K562 (cell line): ENCODE results near the gene COL23A1.

Experiments
- ARHGAP35 ChIP-seq: fragments of 450-650 bp; IDR thresholded peaks from 2 replicates; pipeline ENCODE4 v1.6.1; 2018; ENCODE audit not compliant: partially characterized antibody
- CBX8 ChIP-seq: fragments of 200-600 bp; sonication (generic); IDR thresholded peaks from 2 replicates; pipeline ENCODE4 v1.6.1; 2012; ENCODE audit warnings: borderline replicate concordance, mixed run types, low read depth, mild to moderate bottlenecking, moderate library complexity, mixed read lengths, low read length, control low read depth, inconsistent platforms; ENCODE audit not compliant: poor library complexity, severe bottlenecking; ENCODE audit errors: extremely low read depth
- CTCF ChIP-seq, 3 experiments: IDR thresholded peaks in 2 of 3; conservative IDR thresholded peaks in 1 of 3; 2 replicates each; pipeline ENCODE4 v1.5.1; 2011 to 2012; ENCODE audit warnings: low read length in 3 of 3, mild to moderate bottlenecking in 3 of 3, control low read depth in 2 of 3, improper control_type of control experiment in 1 of 3, inconsistent platforms in 1 of 3, low read depth in 1 of 3, mixed read lengths in 1 of 3, moderate library complexity in 1 of 3; ENCODE audit not compliant: insufficient read depth in 2 of 3
- IRF2 ChIP-seq: sonication (generic); formaldehyde crosslinking; IDR thresholded peaks from 2 replicates; pipeline ENCODE4 v1.8.1; 2022; ENCODE audit warnings: mild to moderate bottlenecking, missing genetic modification reagents
- MTA2 ChIP-seq: fragments of 450-650 bp; IDR thresholded peaks from 2 replicates; pipeline ENCODE4 v1.6.1; 2016; ENCODE audit warnings: low read depth
- POLR2A ChIP-seq: fragments of 450-650 bp; conservative IDR thresholded peaks from 2 replicates; pipeline ENCODE4 v1.6.1; 2016
- SOX6 ChIP-seq: fragments of 450-650 bp; IDR thresholded peaks from 2 replicates; pipeline ENCODE4 v1.6.1; 2014; ENCODE audit warnings: mild to moderate bottlenecking
- ZNF239 ChIP-seq: fragments of 250-450 bp; sonication (Bioruptor Pico); IDR thresholded peaks from 2 replicates; pipeline ENCODE4 v1.4.0; 2020; ENCODE audit warnings: mild to moderate bottlenecking
- TF ChIP-seq, protein P1 (sequence below): sonication (generic); formaldehyde crosslinking; IDR thresholded peaks from 2 replicates; pipeline ENCODE4 v1.9.0; 2022; ENCODE audit warnings: mild to moderate bottlenecking, missing genetic modification reagents
- TF ChIP-seq, protein P2 (sequence below): fragments of 450-650 bp; IDR thresholded peaks from 2 replicates; pipeline ENCODE4 v1.6.1; 2017; ENCODE audit warnings: antibody characterized with exemption
- TF ChIP-seq, protein P3 (sequence below): fragments of 450-650 bp; IDR thresholded peaks from 2 replicates; pipeline ENCODE4 v1.7.1; 2018; ENCODE audit warnings: mild to moderate bottlenecking, low read depth; ENCODE audit not compliant: partially characterized antibody

DNA sequence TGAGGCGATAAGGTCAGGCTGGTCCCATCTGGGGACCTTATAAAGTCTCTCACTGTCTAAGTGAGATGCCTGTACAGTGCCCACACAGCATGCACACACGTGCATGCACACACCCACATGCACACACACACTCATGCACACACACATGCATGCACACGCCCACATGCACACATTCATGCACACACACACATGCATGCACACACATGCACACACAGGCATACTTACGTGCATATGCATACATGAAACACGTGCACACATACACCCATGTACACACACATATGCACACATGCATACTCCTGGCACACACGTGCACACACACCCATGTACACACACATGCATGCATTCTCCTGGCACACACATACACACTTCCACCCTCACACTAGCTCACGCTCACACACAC, 12.2 kb downstream of the COL23A1 start:
- TF ChIP-seq, protein P1, sequence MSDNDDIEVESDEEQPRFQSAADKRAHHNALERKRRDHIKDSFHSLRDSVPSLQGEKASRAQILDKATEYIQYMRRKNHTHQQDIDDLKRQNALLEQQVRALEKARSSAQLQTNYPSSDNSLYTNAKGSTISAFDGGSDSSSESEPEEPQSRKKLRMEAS (CRISPR knock-in tag), result no peak
- TF ChIP-seq ZNF239 (CRISPR knock-in tag) (no peak), MTA2 (no peak), CTCF (IDR thresholded peaks at IDR 0.05 in 2 of 3, conservative IDR thresholded peaks at IDR 0.05 in 1 of 3; ENCODE audit: insufficient read depth in 2 of 3, low read depth in 1 of 3, low read length in 3 of 3) (no peak), ARHGAP35 (no peak), SOX6 (no peak), CBX8 (no peak), POLR2A (no peak), IRF2 (CRISPR knock-in tag) (no peak)
- TF ChIP-seq, protein P2, sequence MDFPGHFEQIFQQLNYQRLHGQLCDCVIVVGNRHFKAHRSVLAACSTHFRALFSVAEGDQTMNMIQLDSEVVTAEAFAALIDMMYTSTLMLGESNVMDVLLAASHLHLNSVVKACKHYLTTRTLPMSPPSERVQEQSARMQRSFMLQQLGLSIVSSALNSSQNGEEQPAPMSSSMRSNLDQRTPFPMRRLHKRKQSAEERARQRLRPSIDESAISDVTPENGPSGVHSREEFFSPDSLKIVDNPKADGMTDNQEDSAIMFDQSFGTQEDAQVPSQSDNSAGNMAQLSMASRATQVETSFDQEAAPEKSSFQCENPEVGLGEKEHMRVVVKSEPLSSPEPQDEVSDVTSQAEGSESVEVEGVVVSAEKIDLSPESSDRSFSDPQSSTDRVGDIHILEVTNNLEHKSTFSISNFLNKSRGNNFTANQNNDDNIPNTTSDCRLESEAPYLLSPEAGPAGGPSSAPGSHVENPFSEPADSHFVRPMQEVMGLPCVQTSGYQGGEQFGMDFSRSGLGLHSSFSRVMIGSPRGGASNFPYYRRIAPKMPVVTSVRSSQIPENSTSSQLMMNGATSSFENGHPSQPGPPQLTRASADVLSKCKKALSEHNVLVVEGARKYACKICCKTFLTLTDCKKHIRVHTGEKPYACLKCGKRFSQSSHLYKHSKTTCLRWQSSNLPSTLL, result no peak
- TF ChIP-seq, protein P3, sequence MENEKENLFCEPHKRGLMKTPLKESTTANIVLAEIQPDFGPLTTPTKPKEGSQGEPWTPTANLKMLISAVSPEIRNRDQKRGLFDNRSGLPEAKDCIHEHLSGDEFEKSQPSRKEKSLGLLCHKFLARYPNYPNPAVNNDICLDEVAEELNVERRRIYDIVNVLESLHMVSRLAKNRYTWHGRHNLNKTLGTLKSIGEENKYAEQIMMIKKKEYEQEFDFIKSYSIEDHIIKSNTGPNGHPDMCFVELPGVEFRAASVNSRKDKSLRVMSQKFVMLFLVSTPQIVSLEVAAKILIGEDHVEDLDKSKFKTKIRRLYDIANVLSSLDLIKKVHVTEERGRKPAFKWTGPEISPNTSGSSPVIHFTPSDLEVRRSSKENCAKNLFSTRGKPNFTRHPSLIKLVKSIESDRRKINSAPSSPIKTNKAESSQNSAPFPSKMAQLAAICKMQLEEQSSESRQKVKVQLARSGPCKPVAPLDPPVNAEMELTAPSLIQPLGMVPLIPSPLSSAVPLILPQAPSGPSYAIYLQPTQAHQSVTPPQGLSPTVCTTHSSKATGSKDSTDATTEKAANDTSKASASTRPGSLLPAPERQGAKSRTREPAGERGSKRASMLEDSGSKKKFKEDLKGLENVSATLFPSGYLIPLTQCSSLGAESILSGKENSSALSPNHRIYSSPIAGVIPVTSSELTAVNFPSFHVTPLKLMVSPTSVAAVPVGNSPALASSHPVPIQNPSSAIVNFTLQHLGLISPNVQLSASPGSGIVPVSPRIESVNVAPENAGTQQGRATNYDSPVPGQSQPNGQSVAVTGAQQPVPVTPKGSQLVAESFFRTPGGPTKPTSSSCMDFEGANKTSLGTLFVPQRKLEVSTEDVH, result no peak
